SK-N-SH treated with all-trans-retinoic acid at 6 μM for 48 hours (cell line): ENCODE measurements around the gene MTMR3.

Source experiments
- ARNTL ChIP-seq: fragments of 450-650 bp; formaldehyde crosslinking; IDR thresholded peaks from 2 replicates; pipeline ENCODE4 v1.5.0; 2020; ENCODE audit warnings: low read depth, mild to moderate bottlenecking, moderate library complexity, borderline replicate concordance
- ISL1 ChIP-seq: fragments of 250-450 bp; sonication (Bioruptor Pico); IDR thresholded peaks from 2 replicates; pipeline ENCODE4 v2.1.2; 2022; ENCODE audit warnings: mild to moderate bottlenecking, moderate library complexity
- RARB ChIP-seq: fragments of 250-450 bp; sonication (Bioruptor Pico); IDR thresholded peaks from 2 replicates; pipeline ENCODE4 v1.8.0; 2021; ENCODE audit warnings: mild to moderate bottlenecking, moderate library complexity
- TF ChIP-seq, protein P1 (sequence below): fragments of 250-450 bp; sonication (Bioruptor Pico); IDR thresholded peaks from 2 replicates; pipeline ENCODE4 v1.5.0; 2020; ENCODE audit warnings: mild to moderate bottlenecking, moderate library complexity
- TF ChIP-seq, protein P2 (sequence below): fragments of 250-450 bp; sonication (Bioruptor Pico); IDR thresholded peaks from 2 replicates; pipeline ENCODE4 v1.5.1; 2021; ENCODE audit warnings: mild to moderate bottlenecking, moderate library complexity
- TF ChIP-seq, protein P3 (sequence below): fragments of 250-450 bp; sonication (Bioruptor Pico); IDR thresholded peaks from 2 replicates; pipeline ENCODE4 v1.5.1; 2020; ENCODE audit warnings: low read depth, mild to moderate bottlenecking, moderate library complexity
- TF ChIP-seq, protein P4 (sequence below): fragments of 250-450 bp; sonication (Bioruptor Pico); IDR thresholded peaks from 2 replicates; pipeline ENCODE4 v1.8.0; 2020; ENCODE audit warnings: mild to moderate bottlenecking, moderate library complexity, borderline replicate concordance

DNA sequence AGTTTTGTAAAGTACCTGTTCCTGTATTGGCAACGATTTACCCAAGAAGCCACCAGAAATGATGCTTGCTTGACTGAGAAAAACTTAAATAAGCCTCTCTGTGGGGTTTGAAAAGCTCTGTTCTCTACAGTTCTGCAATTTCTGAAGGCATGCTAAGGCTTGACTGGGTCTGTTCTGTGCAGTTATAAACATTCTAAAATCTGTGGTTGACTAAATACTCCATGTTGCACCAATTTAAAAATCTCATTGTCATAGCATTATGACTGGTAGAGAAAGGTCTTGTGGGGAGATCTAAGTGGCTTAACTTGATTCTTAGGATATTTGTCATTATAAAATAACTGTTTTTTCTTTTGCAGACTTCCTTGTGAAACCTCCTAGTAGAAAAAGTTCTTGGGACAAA is 73.7 kb downstream of the MTMR3 start:
- TF ChIP-seq ARNTL (no peak), RARB (no peak), ISL1 (CRISPR knock-in tag) (no peak)
- TF ChIP-seq, protein P1, sequence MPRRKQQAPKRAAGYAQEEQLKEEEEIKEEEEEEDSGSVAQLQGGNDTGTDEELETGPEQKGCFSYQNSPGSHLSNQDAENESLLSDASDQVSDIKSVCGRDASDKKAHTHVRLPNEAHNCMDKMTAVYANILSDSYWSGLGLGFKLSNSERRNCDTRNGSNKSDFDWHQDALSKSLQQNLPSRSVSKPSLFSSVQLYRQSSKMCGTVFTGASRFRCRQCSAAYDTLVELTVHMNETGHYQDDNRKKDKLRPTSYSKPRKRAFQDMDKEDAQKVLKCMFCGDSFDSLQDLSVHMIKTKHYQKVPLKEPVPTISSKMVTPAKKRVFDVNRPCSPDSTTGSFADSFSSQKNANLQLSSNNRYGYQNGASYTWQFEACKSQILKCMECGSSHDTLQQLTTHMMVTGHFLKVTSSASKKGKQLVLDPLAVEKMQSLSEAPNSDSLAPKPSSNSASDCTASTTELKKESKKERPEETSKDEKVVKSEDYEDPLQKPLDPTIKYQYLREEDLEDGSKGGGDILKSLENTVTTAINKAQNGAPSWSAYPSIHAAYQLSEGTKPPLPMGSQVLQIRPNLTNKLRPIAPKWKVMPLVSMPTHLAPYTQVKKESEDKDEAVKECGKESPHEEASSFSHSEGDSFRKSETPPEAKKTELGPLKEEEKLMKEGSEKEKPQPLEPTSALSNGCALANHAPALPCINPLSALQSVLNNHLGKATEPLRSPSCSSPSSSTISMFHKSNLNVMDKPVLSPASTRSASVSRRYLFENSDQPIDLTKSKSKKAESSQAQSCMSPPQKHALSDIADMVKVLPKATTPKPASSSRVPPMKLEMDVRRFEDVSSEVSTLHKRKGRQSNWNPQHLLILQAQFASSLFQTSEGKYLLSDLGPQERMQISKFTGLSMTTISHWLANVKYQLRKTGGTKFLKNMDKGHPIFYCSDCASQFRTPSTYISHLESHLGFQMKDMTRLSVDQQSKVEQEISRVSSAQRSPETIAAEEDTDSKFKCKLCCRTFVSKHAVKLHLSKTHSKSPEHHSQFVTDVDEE (CRISPR knock-in tag), result no peak
- TF ChIP-seq, protein P2, sequence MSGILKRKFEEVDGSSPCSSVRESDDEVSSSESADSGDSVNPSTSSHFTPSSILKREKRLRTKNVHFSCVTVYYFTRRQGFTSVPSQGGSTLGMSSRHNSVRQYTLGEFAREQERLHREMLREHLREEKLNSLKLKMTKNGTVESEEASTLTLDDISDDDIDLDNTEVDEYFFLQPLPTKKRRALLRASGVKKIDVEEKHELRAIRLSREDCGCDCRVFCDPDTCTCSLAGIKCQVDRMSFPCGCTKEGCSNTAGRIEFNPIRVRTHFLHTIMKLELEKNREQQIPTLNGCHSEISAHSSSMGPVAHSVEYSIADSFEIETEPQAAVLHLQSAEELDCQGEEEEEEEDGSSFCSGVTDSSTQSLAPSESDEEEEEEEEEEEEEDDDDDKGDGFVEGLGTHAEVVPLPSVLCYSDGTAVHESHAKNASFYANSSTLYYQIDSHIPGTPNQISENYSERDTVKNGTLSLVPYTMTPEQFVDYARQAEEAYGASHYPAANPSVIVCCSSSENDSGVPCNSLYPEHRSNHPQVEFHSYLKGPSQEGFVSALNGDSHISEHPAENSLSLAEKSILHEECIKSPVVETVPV (CRISPR knock-in tag), result no peak
- TF ChIP-seq, protein P3, sequence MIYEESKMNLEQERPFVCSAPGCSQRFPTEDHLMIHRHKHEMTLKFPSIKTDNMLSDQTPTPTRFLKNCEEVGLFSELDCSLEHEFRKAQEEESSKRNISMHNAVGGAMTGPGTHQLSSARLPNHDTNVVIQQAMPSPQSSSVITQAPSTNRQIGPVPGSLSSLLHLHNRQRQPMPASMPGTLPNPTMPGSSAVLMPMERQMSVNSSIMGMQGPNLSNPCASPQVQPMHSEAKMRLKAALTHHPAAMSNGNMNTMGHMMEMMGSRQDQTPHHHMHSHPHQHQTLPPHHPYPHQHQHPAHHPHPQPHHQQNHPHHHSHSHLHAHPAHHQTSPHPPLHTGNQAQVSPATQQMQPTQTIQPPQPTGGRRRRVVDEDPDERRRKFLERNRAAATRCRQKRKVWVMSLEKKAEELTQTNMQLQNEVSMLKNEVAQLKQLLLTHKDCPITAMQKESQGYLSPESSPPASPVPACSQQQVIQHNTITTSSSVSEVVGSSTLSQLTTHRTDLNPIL (CRISPR knock-in tag), result no peak
- TF ChIP-seq, protein P4, sequence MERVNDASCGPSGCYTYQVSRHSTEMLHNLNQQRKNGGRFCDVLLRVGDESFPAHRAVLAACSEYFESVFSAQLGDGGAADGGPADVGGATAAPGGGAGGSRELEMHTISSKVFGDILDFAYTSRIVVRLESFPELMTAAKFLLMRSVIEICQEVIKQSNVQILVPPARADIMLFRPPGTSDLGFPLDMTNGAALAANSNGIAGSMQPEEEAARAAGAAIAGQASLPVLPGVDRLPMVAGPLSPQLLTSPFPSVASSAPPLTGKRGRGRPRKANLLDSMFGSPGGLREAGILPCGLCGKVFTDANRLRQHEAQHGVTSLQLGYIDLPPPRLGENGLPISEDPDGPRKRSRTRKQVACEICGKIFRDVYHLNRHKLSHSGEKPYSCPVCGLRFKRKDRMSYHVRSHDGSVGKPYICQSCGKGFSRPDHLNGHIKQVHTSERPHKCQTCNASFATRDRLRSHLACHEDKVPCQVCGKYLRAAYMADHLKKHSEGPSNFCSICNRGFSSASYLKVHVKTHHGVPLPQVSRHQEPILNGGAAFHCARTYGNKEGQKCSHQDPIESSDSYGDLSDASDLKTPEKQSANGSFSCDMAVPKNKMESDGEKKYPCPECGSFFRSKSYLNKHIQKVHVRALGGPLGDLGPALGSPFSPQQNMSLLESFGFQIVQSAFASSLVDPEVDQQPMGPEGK (CRISPR knock-in tag), result no peak
